ENCODE results near the gene FGF3. TPM values are rescaled to one million over a fixed set of nuclear protein-coding genes. Genes with fewer than 3 reads are reported as not detected.

The FGF3 gene
- not detected for total RNA-seq

DNA sequence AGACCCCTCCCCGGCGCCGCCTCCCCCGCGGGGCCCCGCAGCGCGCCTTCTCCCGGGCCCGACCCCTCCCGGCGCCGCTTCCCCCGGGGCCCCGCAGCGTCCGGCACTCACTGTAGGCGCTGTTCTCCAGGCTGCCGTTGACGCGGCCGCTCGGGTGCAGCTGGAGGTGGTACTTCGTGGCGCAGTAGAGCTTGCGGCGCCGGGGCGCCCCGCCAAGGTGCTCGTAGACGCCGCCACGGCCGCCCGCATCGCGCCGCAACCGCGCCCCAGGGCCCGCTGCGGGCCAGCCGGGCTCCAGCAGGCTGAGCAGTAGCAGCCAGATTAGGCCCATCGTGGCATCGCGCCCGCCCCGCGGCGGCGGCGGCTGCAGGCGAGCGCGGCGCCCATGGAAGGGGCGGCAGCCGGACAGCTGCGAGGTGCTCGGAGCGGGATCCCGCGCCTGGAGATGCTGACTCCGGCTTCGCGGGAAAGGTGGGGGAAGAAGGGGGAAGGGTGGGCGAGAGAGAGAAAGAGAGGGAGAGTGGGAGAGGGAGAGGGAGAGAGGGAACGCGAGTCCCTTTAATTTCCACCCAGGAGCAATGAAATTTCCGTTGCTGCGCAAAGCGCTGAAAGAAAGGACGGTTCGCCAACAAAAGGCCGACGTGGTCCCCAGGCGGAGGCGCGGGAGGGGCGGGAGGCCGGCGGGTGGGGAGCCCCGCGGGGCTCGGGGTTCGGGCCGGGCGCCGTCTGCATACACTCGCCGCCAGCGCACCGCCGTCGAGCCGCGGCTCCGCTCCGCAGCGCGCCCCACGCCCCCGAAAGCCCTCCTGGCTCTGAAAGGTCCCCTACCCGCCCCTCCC is at the start of gene FGF3:
FGF3 (minus strand) TSS at position 814 of the 839 bp plus-strand sequence; CDS start at position 331, 483 bp downstream.
- ATAC-seq (ENCODE audit: low read depth) (no peak), DNase-seq (no peak)
- POLR2A ChIA-PET = no interaction called here
- Mint-ChIP-seq H3K27ac (peak within 1 kb of the TSS; percentile 11), H3K4me1 (no peaks in the 10 kb centered on the region), H3K9me3 (no peaks in the 10 kb centered on the region), H3K4me3 (no peak within 1 kb of the TSS), H3K36me3 (no peaks in the 10 kb centered on the region), H3K27me3 (peaks cover 40% of the 10 kb centered on the region)

DNA sequence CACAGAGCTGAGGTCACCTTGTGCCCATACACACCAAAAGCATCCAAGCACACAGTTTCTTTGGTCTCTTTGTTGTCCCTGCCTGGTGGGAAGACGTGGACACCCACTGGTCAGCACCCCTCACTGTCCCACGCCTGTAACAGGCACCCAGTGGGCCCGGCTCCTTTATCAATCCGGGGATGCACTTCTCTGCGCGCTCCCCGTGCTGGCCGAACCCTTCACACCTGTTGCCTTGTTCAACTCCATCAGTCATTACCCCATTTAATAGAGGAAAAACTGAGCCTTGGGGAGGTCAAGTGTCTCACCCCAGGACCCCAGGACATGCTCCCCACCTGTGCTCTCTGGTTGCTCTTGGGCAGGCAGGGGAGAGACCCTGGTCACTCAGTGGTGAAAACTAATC is 49.7 kb upstream of the FGF3 start:
- ATAC-seq (ENCODE audit: low read depth) = no peak
- Mint-ChIP-seq H3K27ac (no peak overlapping the region), H3K36me3 (no peaks in the 10 kb centered on the region), H3K4me3 (no peak overlapping the region), H3K9me3 (no peaks in the 10 kb centered on the region), H3K27me3 (peaks cover 5% of the 10 kb centered on the region), H3K4me1 (no peaks in the 10 kb centered on the region)
- POLR2A ChIA-PET = no interaction called here
- DNase-seq = no peak

DNA sequence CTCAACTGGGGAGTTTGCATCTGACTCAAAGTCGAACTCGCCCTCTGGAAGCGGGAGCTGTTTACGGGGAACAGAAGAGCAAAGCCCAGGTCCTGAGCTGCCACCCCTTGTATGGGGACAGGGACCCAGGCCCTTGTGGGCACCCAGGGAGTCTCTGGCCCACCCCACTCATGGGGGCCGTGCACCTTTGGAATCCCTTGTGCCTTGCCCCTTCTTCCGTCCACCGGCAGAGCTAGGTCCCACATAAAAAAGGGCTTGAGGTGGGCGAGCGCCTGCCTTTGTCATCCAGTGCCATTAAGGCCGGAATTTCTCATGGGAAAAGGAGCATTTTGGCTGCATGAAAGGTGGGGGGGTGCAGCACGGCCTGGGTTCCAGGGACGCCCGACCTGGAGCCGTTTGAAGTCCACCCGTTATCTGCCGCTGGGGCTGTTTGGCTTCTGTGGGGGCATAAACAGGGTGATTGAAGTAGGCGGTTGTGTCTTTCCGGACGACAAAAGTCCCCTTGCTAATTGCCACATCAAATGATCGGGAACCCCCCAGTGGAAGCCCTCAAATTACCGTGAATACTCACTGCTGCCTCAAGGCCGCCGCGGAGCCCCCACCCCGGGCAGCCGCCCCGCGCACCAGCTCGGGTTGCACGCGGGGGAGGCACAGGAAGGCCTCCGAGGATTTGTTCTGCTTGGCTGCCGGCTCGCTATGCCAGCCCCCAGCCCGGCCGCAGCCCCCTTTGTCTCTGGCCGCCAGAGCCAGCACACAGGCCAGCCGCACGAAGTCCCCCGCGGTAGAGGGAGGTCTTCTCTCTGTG is 49.0 kb upstream of the FGF3 start:
- Mint-ChIP-seq H3K27me3 (peaks cover 7% of the 10 kb centered on the region), H3K36me3 (no peaks in the 10 kb centered on the region), H3K4me3 (no peak overlapping the region), H3K9me3 (no peaks in the 10 kb centered on the region), H3K27ac (no peak overlapping the region), H3K4me1 (no peaks in the 10 kb centered on the region)
- ATAC-seq (ENCODE audit: low read depth) (no peak), DNase-seq (no peak)
- POLR2A ChIA-PET = no interaction called here

DNA sequence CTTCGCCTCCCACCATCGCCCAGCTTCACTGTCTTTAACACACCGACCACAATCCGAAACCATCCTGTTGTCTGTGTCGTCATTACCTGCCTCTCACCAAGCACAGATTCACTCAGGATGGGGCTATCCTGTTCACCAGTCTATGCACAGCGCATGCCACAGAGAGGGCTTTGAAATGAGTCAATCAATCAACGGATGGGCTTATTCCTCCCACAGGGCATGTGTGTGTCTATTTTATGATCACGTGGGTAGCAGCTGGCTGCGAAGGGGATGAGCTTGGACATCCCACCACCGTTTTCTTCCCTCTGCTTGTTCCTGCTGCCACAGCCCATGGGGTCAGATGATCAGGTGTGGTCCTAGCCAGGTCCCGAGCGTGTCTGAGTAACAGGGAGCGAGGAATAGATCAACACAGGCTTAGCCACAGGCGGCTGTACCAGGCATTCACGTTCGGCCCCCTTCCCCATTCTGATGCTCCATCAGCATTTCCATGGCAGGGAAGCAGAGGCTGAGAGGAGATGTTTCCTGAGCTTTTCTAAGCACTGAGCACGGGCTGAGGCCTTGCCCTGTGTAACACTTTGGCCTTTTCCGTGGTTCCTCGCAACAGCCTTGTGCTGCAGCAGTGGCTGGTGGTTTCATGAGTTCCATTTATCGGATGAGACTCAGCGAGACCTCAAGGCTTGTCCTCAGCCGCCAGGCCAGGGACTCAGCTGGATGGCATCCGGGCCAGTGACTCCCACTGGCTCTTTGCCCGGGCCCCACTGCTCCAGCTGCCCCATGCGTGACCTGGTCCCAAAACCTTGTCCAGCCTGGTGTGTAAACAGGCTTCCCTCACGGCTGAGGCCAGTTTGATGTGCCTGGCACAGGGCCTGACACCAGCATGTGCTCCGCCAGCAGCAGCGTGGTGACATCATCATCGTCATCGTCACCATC is 48.1 kb upstream of the FGF3 start:
- H3K27ac Mint-ChIP-seq = no peak overlapping the region
- H3K4me3 Mint-ChIP-seq = no peak overlapping the region
- no peaks in the 10 kb centered on the region for H3K36me3 Mint-ChIP-seq
- POLR2A ChIA-PET = no interaction called here
- no peaks in the 10 kb centered on the region for H3K4me1 Mint-ChIP-seq
- DNase-seq (no peak), ATAC-seq (ENCODE audit: low read depth) (no peak)
- H3K9me3 Mint-ChIP-seq = no peaks in the 10 kb centered on the region
- H3K27me3 Mint-ChIP-seq = peaks cover 9% of the 10 kb centered on the region

DNA sequence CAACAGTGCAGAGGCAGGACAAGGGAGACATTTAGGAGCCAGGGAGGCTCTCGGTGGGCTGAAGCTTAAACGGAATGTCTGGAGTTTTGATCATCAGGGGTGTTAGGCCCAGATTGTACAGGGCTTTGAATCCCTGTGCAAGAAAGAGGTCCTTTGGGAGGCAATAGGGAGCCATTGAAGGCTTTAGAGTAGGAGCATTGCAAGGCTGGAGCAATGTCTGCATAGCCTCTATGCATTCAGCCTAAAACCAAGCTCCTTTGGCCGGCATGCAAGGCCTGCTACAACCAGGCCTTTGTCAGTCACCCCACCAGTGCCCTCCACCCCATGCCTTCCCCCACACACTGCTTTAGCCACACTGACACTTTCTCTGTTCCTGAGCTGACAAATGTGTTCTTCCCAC is 47.4 kb upstream of the FGF3 start:
- Mint-ChIP-seq H3K36me3 (no peaks in the 10 kb centered on the region), H3K4me3 (no peak overlapping the region), H3K27me3 (peaks cover 9% of the 10 kb centered on the region), H3K9me3 (no peaks in the 10 kb centered on the region), H3K27ac (no peak overlapping the region), H3K4me1 (no peaks in the 10 kb centered on the region)
- no peak for ATAC-seq (ENCODE audit: low read depth)
- POLR2A ChIA-PET = no interaction called here
- DNase-seq = no peak

DNA sequence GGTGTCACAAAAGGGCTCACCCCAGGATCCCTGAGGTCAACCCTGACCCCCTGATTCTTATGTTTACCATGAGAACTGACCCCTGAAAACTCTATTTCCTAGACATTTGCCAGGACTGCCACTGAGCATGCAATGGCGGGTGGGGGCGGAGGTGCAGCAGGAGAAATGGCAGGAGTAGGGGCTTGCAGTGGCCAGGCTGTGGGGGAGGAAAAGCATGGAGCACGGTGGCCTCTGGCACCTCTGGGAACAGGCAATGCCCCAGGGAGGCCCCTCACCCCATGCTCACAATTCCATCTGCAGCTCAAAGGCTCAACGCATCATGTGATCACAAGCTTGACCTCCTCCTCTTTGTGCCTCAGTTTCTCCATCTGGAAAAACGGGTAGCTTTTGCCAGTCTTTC is 46.5 kb upstream of the FGF3 start:
- peaks cover 12% of the 10 kb centered on the region for H3K27me3 Mint-ChIP-seq
- H3K36me3 Mint-ChIP-seq = no peaks in the 10 kb centered on the region
- no peak overlapping the region for H3K4me3 Mint-ChIP-seq
- H3K27ac Mint-ChIP-seq = no peak overlapping the region
- no peak for DNase-seq
- H3K4me1 Mint-ChIP-seq = no peaks in the 10 kb centered on the region
- POLR2A ChIA-PET = no interaction called here
- H3K9me3 Mint-ChIP-seq = no peaks in the 10 kb centered on the region
- no peak for ATAC-seq (ENCODE audit: low read depth)

DNA sequence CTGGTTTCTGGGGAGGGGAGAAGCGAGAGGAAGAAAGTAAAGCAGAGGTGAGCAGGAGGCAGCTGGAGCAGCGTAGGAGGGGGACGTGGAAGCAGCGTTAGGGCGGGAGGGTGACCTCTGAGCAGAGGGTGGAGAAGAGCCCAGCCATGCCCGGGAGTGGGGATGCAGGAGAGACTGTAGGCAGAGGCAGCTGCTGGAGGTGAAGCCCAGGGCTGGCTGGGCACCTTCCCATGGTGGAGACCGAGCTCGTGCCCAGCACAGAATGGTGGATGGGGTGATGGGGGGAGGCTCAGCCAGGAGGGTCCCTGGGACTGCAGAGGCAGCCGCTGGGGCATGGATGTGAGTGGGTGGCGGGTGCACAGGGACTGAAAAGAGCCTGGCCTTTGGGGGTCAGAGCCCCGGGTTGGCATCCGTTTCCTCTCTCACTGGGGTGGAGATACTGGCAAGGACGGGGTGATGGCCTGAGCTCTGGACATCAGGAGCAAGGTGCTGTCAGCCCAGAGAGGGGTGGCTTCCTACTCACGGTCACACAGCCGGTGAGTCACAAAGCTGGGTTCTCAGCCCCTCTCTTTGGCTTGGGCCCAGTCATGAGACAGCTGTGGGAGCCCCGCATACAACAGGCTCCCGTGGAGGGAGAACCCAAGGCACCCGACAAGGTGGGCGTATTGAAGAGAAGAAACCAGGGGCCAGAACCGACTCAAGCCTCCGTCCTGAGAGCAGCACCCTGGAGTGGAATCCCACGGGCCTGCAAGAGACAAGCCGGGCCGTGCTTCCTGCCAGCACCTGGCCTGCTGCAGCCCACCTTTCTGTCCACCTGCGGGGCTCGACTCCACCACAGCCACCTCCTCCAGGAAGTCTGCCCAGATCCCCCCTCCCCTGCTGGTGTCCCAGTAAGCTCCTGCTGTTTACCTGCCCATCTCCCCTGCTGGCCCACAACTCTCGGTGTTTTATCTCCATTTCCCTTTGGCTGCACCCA is 45.8 kb upstream of the FGF3 start:
- no peaks in the 10 kb centered on the region for H3K4me1 Mint-ChIP-seq
- H3K9me3 Mint-ChIP-seq = no peaks in the 10 kb centered on the region
- no peak overlapping the region for H3K27ac Mint-ChIP-seq
- no peak overlapping the region for H3K4me3 Mint-ChIP-seq
- peaks cover 12% of the 10 kb centered on the region for H3K27me3 Mint-ChIP-seq
- no peak for ATAC-seq (ENCODE audit: low read depth)
- H3K36me3 Mint-ChIP-seq = no peaks in the 10 kb centered on the region
- DNase-seq = no peak
- POLR2A ChIA-PET = no interaction called here

DNA sequence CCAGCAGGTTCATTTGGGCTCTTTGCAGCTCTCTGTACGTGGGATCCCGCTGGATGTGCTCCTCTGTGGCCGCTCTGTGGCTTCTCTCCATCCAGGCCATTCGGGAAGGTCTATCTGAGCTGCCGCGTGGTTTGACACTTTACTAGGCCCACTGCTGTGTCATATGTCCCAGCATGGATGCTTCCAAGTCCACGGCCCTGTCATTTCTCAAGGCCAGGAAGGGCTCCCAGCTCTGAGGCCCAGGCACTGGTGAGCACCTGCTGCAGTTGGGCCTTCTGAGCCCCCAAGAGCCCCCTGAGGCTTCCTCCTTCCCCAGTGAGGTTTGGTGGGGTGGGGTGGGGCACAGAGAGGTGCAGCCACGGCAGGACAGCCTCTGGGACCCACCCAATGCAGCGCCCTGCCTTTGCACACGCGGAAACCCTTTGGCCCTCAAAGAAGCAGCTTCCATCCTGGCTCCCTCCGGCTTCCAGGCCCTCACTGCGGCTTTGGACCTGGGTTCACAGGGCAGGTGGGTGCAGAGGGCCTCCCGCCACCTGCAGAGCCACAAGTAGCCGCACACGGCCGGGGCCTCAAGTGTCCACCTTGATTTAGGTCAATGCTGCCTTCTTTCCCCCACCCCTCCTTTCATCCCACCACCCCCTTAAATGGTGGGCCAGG is 44.5 kb upstream of the FGF3 start:
- H3K9me3 Mint-ChIP-seq = no peaks in the 10 kb centered on the region
- no peak overlapping the region for H3K4me3 Mint-ChIP-seq
- H3K36me3 Mint-ChIP-seq = no peaks in the 10 kb centered on the region
- ATAC-seq (ENCODE audit: low read depth) = no peak
- no peak for DNase-seq
- no peak overlapping the region for H3K27ac Mint-ChIP-seq
- H3K4me1 Mint-ChIP-seq = no peaks in the 10 kb centered on the region
- H3K27me3 Mint-ChIP-seq = peaks cover 8% of the 10 kb centered on the region
- POLR2A ChIA-PET = no interaction called here

DNA sequence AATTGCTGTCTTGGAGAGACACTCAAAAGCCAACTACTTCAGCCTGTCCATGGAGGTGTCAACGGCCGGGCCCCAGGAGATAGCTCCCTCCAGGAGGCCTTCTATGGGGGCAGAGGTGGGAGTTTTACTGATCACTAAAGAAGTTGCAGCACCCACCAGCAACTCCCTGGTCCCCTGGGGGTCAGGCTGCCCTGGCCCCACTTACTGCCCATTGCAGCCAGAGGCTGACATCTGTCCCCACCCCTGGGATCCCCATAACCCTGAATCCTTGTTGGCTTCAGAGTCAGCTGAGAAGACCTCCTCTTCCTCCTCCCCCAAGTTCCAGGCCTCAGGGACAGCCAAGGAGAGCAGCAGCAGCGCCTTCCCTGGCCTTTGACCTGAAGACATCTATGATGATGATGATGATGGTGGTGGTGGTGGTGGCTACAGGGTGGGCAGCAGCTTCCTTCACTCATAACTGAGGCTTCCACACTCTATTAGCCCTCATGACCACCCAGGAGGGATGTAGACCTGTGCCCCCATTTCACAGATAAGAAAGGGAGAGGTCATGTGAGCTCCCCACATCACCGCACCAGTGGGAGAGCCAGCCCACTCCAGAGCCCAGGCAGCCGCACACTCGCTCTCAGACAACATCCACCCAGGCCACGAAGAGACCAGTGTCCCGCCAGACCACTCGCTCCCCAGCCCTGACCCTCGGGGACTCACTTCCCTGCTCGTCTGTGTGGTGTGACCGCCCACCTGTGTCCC is 43.8 kb upstream of the FGF3 start:
- Mint-ChIP-seq H3K4me3 (no peak overlapping the region), H3K36me3 (no peaks in the 10 kb centered on the region), H3K9me3 (no peaks in the 10 kb centered on the region), H3K27me3 (peaks cover 7% of the 10 kb centered on the region), H3K27ac (no peak overlapping the region), H3K4me1 (no peaks in the 10 kb centered on the region)
- no peak for DNase-seq
- POLR2A ChIA-PET = no interaction called here
- ATAC-seq (ENCODE audit: low read depth) = no peak

DNA sequence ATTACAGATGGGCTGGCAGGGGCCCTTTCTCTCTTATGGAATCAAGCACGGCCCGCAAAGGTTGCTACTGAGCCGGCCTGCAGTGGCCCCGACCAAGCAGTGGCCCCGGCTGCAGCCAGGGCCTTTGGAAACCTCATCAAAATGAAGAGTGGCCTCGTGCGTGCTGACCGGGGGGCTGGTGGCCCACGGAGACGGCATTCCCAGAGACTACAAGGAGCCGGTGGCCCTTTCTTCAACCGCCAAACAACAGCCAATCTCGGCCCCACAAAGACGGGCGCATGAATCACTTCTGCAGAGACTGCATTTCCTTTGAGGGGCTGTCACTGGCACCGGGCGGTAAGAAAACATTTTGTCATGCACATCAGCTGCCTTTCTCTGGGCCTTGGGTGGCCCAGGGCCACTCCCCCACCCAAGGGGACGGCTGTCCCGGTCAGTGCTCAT is 43.1 kb upstream of the FGF3 start:
- POLR2A ChIA-PET = no interaction called here
- Mint-ChIP-seq H3K27ac (no peak overlapping the region), H3K9me3 (no peaks in the 10 kb centered on the region), H3K36me3 (no peaks in the 10 kb centered on the region), H3K4me1 (no peaks in the 10 kb centered on the region), H3K4me3 (no peak overlapping the region), H3K27me3 (peaks cover 10% of the 10 kb centered on the region)
- DNase-seq = no peak
- ATAC-seq (ENCODE audit: low read depth) = no peak

DNA sequence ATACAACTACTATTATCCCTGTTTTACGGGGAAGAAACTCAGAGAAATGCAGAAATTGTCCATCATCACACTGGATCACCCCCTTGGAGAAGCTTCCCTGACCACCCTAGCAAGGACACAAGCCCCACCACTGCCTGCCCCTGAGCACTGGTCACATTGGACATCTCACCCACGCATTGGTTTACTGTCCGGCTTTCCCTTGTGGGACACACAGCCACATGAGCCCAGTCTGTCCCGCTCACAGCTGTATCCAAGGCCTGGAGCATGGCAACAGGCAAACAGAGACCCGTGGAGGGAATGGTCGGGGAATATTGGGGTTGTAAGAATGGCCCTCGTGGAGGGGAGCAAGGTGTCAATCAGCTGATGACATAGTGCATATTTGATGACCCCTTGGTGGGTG is 42.7 kb upstream of the FGF3 start:
- Mint-ChIP-seq H3K9me3 (no peaks in the 10 kb centered on the region), H3K4me3 (no peak overlapping the region), H3K27ac (no peak overlapping the region), H3K4me1 (no peaks in the 10 kb centered on the region), H3K27me3 (peaks cover 14% of the 10 kb centered on the region), H3K36me3 (no peaks in the 10 kb centered on the region)
- POLR2A ChIA-PET = no interaction called here
- no peak for ATAC-seq (ENCODE audit: low read depth)
- no peak for DNase-seq

Data from activated naive CD8-positive, alpha-beta T cell treated with anti-CD3 and anti-CD28 coated beads, Interleukin-2, amount 10 ng/mL, durations not matched to agents 7 days and 5 days (primary cell).